Caco-2 (cell line): ENCODE results near the gene LPGAT1. TPM values are rescaled to one million over a fixed set of nuclear protein-coding genes. Genes with fewer than 3 reads are reported as not detected.

Experiments used
- BruUV-seq: library from RNA; stranded (reverse); fragments of 400-500 nt; replicated peaks from 2 replicates; lab custom pipeline; 2021; lab: Mats Ljungman, UMichigan
- CTCF ChIA-PET: fragments of 300-600 bp; sonication (Branson Sonifier 250); formaldehyde crosslinking; loops from one replicate; lab custom pipeline; 2022; ENCODE audit warnings: antibody characterized with exemption; lab: Charles Lee
- POLR2A ChIA-PET: fragments of 300-600 bp; sonication (Branson Sonifier 250); formaldehyde crosslinking; loops from one replicate; lab custom pipeline; 2022; ENCODE audit warnings: antibody characterized with exemption; lab: Charles Lee
- DNase-seq, 2 experiments: peaks; one replicate each; pipeline versions ENCODE4 v3.0.0 to v3.0.0-alpha.2; 2020 to 2022
- H3K27me3 ChIP-seq: replicated peaks from 2 replicates; pipeline ENCODE4 v1.6.0; 2011; ENCODE audit warnings: low read length; ENCODE audit not compliant: control insufficient read depth, insufficient read depth
- H3K36me3 ChIP-seq: 2 replicates; pipeline ENCODE4 v1.5.1; 2011; ENCODE audit warnings: low read length; ENCODE audit not compliant: control insufficient read depth, insufficient read depth
- H3K4me1 ChIP-seq: fragments of 250-450 bp; sonication (Bioruptor Pico); 2 replicates; pipeline ENCODE4 v1.5.1; 2020; ENCODE audit warnings: mild to moderate bottlenecking
- H3K4me3 ChIP-seq: 2 replicates; pipeline ENCODE4 v1.5.1; 2011; ENCODE audit warnings: low read depth, mild to moderate bottlenecking, control low read depth, low read length
- H3K9me3 ChIP-seq: fragments of 250-450 bp; sonication (Bioruptor Pico); 2 replicates; pipeline ENCODE4 v1.5.1; 2020; ENCODE audit warnings: mild to moderate bottlenecking, moderate library complexity
- H3K27ac Mint-ChIP-seq: one replicate; pipeline ENCODE4 v1.8.0; 2022; ENCODE audit warnings: mixed read lengths; ENCODE audit not compliant: unreplicated experiment
- H3K27me3 Mint-ChIP-seq: one replicate; pipeline ENCODE4 v1.8.0; 2022; ENCODE audit warnings: mixed read lengths; ENCODE audit not compliant: insufficient read depth, unreplicated experiment
- H3K36me3 Mint-ChIP-seq: one replicate; pipeline ENCODE4 v1.8.0; 2022; ENCODE audit warnings: mild to moderate bottlenecking, mixed read lengths; ENCODE audit not compliant: insufficient read depth, unreplicated experiment
- H3K4me1 Mint-ChIP-seq: one replicate; pipeline ENCODE4 v1.8.0; 2022; ENCODE audit warnings: low read depth, mixed read lengths; ENCODE audit not compliant: unreplicated experiment
- H3K4me3 Mint-ChIP-seq: one replicate; pipeline ENCODE4 v1.8.0; 2022; ENCODE audit warnings: mild to moderate bottlenecking, moderate library complexity, mixed read lengths; ENCODE audit not compliant: unreplicated experiment
- H3K9me3 Mint-ChIP-seq: one replicate; pipeline ENCODE4 v1.8.0; 2022; ENCODE audit warnings: mixed read lengths; ENCODE audit not compliant: unreplicated experiment
- intact Hi-C: fragments of 100-400 bp; cut with micrococcal nuclease; formaldehyde crosslinking; loops from one replicate; pipeline ENCODE4 v1.10.0; 2022; ENCODE audit not compliant: unreplicated experiment
- total RNA-seq: library from RNA; stranded (reverse); gene quantifications from 2 replicates; pipeline ENCODE4 v1.2.3, GENCODE V29; 2022
- TF ChIP-seq, protein P1 (sequence below), 2 experiments: fragments of 200-600 bp in 1 of 2; IDR thresholded peaks; 1 replicate in 1 of 2; 2 replicates in 1 of 2; pipeline versions ENCODE4 v1.5.1 to v1.8.0; 2011 to 2022; ENCODE audit warnings: antibody characterized with exemption in 1 of 2, control low read depth in 1 of 2, inconsistent platforms in 1 of 2, low read depth in 1 of 2, low read length in 1 of 2, mild to moderate bottlenecking in 1 of 2, moderate library complexity in 1 of 2; ENCODE audit not compliant: insufficient read depth in 1 of 2, severe bottlenecking in 1 of 2, unreplicated experiment in 1 of 2

Gene LPGAT1
- total RNA-seq, 1 experiment from 2014 or later: 25.6 TPM

DNA sequence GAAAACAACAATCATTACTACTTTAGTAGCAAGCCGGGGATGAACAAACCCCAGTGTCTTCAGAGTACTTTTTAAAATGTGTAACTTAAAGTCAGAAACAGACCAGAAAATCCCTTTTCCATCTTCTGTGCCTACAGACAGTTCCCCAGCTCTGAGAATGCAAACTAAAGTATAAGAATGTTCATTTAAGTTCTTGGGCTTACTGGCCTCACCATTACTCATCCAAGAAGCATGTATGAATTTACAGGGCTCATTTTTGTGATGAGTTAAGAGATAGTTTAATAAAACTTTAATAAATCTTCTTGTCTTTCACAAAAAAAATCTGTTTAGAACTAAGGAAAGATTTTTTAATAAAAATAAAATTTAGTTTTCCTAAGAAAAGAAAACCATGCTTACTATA is 4.6 kb downstream of the LPGAT1 start:
- H3K36me3 Mint-ChIP-seq: peaks cover 6% of the 10 kb centered on the region
- CTCF ChIA-PET: interaction anchor here (0.7 kb wide), 1 partner anchor 146 kb away, joined by 3 read pairs; no protein-coding TSS in a partner anchor
- BruUV-seq: no TSS peak
- no peaks in the 10 kb centered on the region for H3K4me1 Mint-ChIP-seq
- H3K27ac Mint-ChIP-seq: no peak overlapping the region
- TF ChIP-seq, protein P1, sequence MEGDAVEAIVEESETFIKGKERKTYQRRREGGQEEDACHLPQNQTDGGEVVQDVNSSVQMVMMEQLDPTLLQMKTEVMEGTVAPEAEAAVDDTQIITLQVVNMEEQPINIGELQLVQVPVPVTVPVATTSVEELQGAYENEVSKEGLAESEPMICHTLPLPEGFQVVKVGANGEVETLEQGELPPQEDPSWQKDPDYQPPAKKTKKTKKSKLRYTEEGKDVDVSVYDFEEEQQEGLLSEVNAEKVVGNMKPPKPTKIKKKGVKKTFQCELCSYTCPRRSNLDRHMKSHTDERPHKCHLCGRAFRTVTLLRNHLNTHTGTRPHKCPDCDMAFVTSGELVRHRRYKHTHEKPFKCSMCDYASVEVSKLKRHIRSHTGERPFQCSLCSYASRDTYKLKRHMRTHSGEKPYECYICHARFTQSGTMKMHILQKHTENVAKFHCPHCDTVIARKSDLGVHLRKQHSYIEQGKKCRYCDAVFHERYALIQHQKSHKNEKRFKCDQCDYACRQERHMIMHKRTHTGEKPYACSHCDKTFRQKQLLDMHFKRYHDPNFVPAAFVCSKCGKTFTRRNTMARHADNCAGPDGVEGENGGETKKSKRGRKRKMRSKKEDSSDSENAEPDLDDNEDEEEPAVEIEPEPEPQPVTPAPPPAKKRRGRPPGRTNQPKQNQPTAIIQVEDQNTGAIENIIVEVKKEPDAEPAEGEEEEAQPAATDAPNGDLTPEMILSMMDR (IDR thresholded peaks at IDR 0.05; ENCODE audit: insufficient read depth in 1 of 2, low read depth in 1 of 2, low read length in 1 of 2, severe bottlenecking in 1 of 2, unreplicated experiment in 1 of 2): no peak
- no peaks in the 10 kb centered on the region for H3K9me3 Mint-ChIP-seq
- DNase-seq: no peak
- POLR2A ChIA-PET: no interaction called here
- H3K4me3 Mint-ChIP-seq: no peak overlapping the region
- H3K27me3 ChIP-seq: no peaks in the 10 kb centered on the region
- intact Hi-C loops: loop anchor here (5.0 kb wide), 2 partner anchors 74 to 101 kb away; no protein-coding TSS in a partner anchor
- H3K27me3 Mint-ChIP-seq: no peaks in the 10 kb centered on the region
- no peaks in the 10 kb centered on the region for H3K9me3 ChIP-seq
- H3K36me3 ChIP-seq: no peaks in the 10 kb centered on the region
- H3K4me1 ChIP-seq: no peaks in the 10 kb centered on the region
- H3K4me3 ChIP-seq: no peak overlapping the region

DNA sequence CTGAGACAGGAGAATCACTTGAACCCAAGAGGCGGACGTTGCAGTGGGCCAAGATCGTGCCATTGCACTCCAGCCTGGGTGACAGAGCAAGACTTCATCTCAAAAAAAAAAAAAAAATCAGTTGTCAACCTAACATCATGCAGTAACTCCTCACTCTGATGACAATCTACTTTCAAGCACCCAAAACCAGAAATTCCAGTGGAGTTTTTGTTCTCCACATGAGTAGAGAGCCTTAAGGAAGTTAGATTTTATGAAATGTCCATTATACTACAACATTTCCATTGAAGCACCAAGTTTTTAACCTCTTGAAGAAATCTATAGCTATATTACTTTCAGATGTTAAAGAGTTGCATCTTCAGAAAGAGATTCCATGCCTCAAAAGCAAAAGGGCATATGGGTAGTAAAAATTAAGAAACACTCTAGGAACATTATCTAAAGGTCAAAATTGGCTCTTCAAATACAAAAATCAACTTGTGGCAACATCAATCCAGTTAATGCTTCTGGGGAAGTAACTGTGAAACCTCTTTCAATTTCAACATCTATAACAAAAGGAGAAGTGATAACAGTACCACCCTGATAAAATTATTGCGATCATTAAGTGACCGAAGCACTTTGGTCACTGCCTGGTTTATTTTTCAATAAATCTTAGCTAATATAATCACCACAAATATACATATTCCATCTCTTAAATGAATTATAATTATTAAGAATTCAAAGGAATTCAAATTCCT is 7.7 kb downstream of the LPGAT1 start:
- TF ChIP-seq, protein P1 (IDR thresholded peaks at IDR 0.05; ENCODE audit: insufficient read depth in 1 of 2, low read depth in 1 of 2, low read length in 1 of 2, severe bottlenecking in 1 of 2, unreplicated experiment in 1 of 2): no peak
- Mint-ChIP-seq H3K36me3 (no peaks in the 10 kb centered on the region), H3K9me3 (no peaks in the 10 kb centered on the region), H3K4me1 (peaks cover 9% of the 10 kb centered on the region), H3K27me3 (no peaks in the 10 kb centered on the region), H3K27ac (no peak overlapping the region), H3K4me3 (no peak overlapping the region)
- no peaks in the 10 kb centered on the region for H3K4me1 ChIP-seq
- intact Hi-C loops: no loop called here
- DNase-seq: no peak
- no peaks in the 10 kb centered on the region for H3K36me3 ChIP-seq
- H3K27me3 ChIP-seq: no peaks in the 10 kb centered on the region
- no peaks in the 10 kb centered on the region for H3K9me3 ChIP-seq
- POLR2A ChIA-PET: no interaction called here
- CTCF ChIA-PET: no interaction called here
- no TSS peak for BruUV-seq
- no peak overlapping the region for H3K4me3 ChIP-seq

DNA sequence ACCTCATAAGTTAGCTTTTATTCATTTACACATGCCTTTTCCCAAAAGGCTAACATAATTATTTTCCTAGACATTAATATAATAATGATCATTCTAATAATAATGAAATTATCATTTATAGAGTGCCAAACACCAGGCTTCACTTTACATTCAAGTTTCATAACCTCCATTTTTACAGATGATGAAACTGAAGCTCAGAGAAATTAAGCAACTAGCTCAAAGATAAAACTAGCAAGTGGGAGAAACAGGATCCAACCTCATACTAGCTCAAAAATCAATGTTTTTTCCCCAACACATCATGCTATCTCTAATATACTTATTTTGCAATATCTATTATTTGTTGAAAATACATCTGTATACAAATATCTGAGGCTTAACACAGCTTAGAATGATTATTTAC is 14.0 kb downstream of the LPGAT1 start:
- no peak overlapping the region for H3K4me3 ChIP-seq
- no peaks in the 10 kb centered on the region for H3K9me3 Mint-ChIP-seq
- H3K4me1 Mint-ChIP-seq: peaks cover 9% of the 10 kb centered on the region
- no peaks in the 10 kb centered on the region for H3K9me3 ChIP-seq
- no peaks in the 10 kb centered on the region for H3K36me3 ChIP-seq
- BruUV-seq: no TSS peak
- 0 out of 2 replicates have a peak, but pooled peaks cover 2% of the 10 kb centered on the region for H3K4me1 ChIP-seq
- CTCF ChIA-PET: no interaction called here
- H3K36me3 Mint-ChIP-seq: no peaks in the 10 kb centered on the region
- H3K27me3 ChIP-seq: no peaks in the 10 kb centered on the region
- H3K27me3 Mint-ChIP-seq: no peaks in the 10 kb centered on the region
- no peak for DNase-seq
- TF ChIP-seq, protein P1 (IDR thresholded peaks at IDR 0.05; ENCODE audit: insufficient read depth in 1 of 2, low read depth in 1 of 2, low read length in 1 of 2, severe bottlenecking in 1 of 2, unreplicated experiment in 1 of 2): no peak
- intact Hi-C loops: no loop called here
- POLR2A ChIA-PET: interaction anchor here (0.6 kb wide), 1 partner anchor 51 kb away, joined by 9 read pairs; no protein-coding TSS in a partner anchor
- no peak overlapping the region for H3K4me3 Mint-ChIP-seq
- no peak overlapping the region for H3K27ac Mint-ChIP-seq
